CD8-positive, alpha-beta memory T cell (primary cell): ENCODE results near the gene SPARCL1. TPM values are rescaled to one million over a fixed set of nuclear protein-coding genes. Genes with fewer than 3 reads are reported as not detected.

ENCODE experiments used
- CTCF ChIA-PET: fragments of 350-600 bp; sonication (Branson Sonifier 250); formaldehyde crosslinking; loops from one replicate; lab custom pipeline; 2021; ENCODE audit warnings: antibody characterized with exemption; lab: Charles Lee
- POLR2A ChIA-PET: fragments of 350-600 bp; sonication (Branson Sonifier 250); formaldehyde crosslinking; loops from one replicate; lab custom pipeline; 2021; ENCODE audit warnings: antibody characterized with exemption; lab: Charles Lee
- DNase-seq, 5 donors: peaks; one replicate each; pipeline versions ENCODE4 v3.0.0 to v3.0.0-alpha.2; 2020 to 2022; ENCODE audit warnings: mixed read lengths in 1 of 5
- H3K27ac ChIP-seq: one replicate; pipeline ENCODE4 v1.7.0; 2013; ENCODE audit warnings: low read depth, mild to moderate bottlenecking, low read length, moderate library complexity
- H3K27me3 ChIP-seq: 2 replicates; pipeline ENCODE4 v1.7.0; 2013; ENCODE audit warnings: low read length, mild to moderate bottlenecking; ENCODE audit not compliant: insufficient read depth, poor library complexity, severe bottlenecking
- H3K36me3 ChIP-seq: 2 replicates; pipeline ENCODE4 v1.7.0; 2013; ENCODE audit warnings: mild to moderate bottlenecking, low read length, moderate library complexity; ENCODE audit not compliant: insufficient read depth
- H3K4me1 ChIP-seq: 2 replicates; pipeline ENCODE4 v1.7.0; 2013; ENCODE audit warnings: mild to moderate bottlenecking, low read length, moderate library complexity; ENCODE audit not compliant: insufficient read depth
- H3K4me3 ChIP-seq: 2 replicates; pipeline ENCODE4 v1.7.0; 2013; ENCODE audit warnings: mild to moderate bottlenecking, low read length
- H3K9me3 ChIP-seq: 2 replicates; pipeline ENCODE4 v1.7.0; 2013; ENCODE audit warnings: mild to moderate bottlenecking, low read length
- H3K27ac Mint-ChIP-seq, 8 donors: one replicate each; pipeline ENCODE4 v1.8.0; 2020 to 2021; ENCODE audit warnings: mixed read lengths in 8 of 8, mild to moderate bottlenecking in 6 of 8, inconsistent platforms in 3 of 8, moderate library complexity in 3 of 8
- H3K27me3 Mint-ChIP-seq, 2 donors: one replicate each; pipeline ENCODE4 v1.8.0; 2020 to 2021; ENCODE audit warnings: mixed read lengths in 2 of 2, mild to moderate bottlenecking in 1 of 2, moderate library complexity in 1 of 2
- H3K36me3 Mint-ChIP-seq, 3 donors: one replicate each; pipeline ENCODE4 v1.8.0; 2020 to 2021; ENCODE audit warnings: mixed read lengths in 3 of 3, inconsistent platforms in 1 of 3, mild to moderate bottlenecking in 1 of 3
- H3K4me1 Mint-ChIP-seq, 3 donors: one replicate each; pipeline ENCODE4 v1.8.0; 2020 to 2021; ENCODE audit warnings: mixed read lengths in 3 of 3, inconsistent platforms in 1 of 3, mild to moderate bottlenecking in 1 of 3
- H3K4me3 Mint-ChIP-seq, 7 donors: one replicate each; pipeline ENCODE4 v1.8.0; 2020 to 2021; ENCODE audit warnings: mixed read lengths in 7 of 7, mild to moderate bottlenecking in 6 of 7, moderate library complexity in 4 of 7, inconsistent platforms in 2 of 7
- H3K9me3 Mint-ChIP-seq, 5 donors: one replicate each; pipeline ENCODE4 v1.8.0; 2020 to 2022; ENCODE audit warnings: mixed read lengths in 5 of 5, mild to moderate bottlenecking in 3 of 5, moderate library complexity in 2 of 5, inconsistent platforms in 1 of 5
- polyA plus RNA-seq: library from polyadenylated mRNA; unstranded; fragments of 300-500 nt; fragmentation: Illumina TruSeq; gene quantifications from one replicate; pipeline ENCODE4 v1.2.3, GENCODE V29; 2021
- total RNA-seq, 2 experiments: library from RNA; stranded (reverse); gene quantifications; one replicate each; pipeline ENCODE4 v1.2.3, GENCODE V29; 2021

The SPARCL1 gene
- total and polyA plus RNA-seq, 3 experiments from 2014 or later, result not detected

DNA sequence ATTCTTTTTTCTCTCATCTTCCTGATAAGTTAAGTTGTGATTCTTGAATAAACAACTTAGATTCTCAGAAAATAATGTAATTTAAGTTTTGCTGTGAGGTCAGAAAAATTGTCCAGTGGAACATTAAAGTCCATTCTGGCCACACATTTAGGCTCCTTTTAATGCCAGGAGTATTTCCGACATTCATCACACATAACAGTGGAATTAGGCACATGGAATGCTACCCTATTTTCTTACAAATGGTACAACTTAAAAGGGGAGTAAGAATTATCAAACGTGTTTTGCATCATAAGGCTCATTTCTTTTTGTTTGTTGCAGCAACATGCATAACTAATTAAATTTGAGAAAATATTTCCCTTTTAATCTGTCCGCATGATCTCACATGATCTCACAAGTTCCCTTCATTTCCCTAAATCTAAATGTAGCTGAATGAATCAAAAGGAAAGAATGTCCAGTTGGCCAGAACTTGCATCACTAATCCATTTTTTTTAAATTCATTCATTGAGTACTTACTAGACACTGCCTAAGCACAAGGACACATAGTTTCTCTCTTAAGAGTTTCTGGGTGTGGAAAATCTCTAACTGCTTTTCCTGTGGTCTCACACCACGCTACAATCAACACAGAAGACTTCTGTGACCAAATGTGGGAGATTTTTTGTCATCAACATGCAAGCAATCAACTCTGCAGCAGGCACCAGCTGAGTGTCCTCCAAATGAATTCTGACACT is 22.0 kb downstream of the SPARCL1 start:
- Mint-ChIP-seq H3K4me1 (no peaks in the 10 kb centered on the region), H3K36me3 (no peaks in the 10 kb centered on the region), H3K9me3 (no peaks in the 10 kb centered on the region), H3K27me3 (peaks cover 0 to 5% of the 10 kb centered on the region in 2 donors), H3K27ac (no peak overlapping the region), H3K4me3 (no peak overlapping the region)
- no peaks in the 10 kb centered on the region for H3K4me1 ChIP-seq
- H3K9me3 ChIP-seq, result no peaks in the 10 kb centered on the region
- H3K4me3 ChIP-seq, result no peak overlapping the region
- H3K27ac ChIP-seq, result no peak overlapping the region
- ChIA-PET POLR2A (no interaction called here), CTCF (no interaction called here)
- no peak for DNase-seq
- no peaks in the 10 kb centered on the region for H3K27me3 ChIP-seq
- H3K36me3 ChIP-seq, result no peaks in the 10 kb centered on the region

DNA sequence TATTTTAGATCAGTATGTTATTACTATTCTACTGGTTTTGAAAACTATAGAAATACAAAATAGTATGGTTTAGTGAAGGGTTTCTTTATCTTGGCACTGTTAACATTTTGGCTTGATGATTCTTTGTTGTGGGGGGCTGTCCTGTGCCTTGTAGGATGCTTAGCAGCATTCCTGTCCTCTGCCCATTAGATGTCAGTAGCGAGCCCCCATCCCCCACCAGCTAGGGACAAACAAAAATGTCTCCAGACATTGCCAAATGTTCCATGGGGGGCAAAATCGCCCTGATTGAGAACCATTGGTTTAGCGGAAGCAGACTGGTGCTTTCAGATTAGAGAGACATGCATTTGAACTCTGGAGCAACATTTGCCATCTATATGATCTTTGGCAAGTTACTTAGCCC is 23.3 kb downstream of the SPARCL1 start:
- H3K4me3 Mint-ChIP-seq, result no peak overlapping the region
- ChIA-PET POLR2A (no interaction called here), CTCF (no interaction called here)
- no peaks in the 10 kb centered on the region for H3K4me1 ChIP-seq
- peaks cover 0 to 5% of the 10 kb centered on the region in 2 donors for H3K27me3 Mint-ChIP-seq
- H3K9me3 Mint-ChIP-seq, result no peaks in the 10 kb centered on the region
- H3K27ac Mint-ChIP-seq, result no peak overlapping the region
- no peaks in the 10 kb centered on the region for H3K27me3 ChIP-seq
- no peaks in the 10 kb centered on the region for H3K36me3 ChIP-seq
- H3K27ac ChIP-seq, result no peak overlapping the region
- H3K9me3 ChIP-seq, result no peaks in the 10 kb centered on the region
- H3K36me3 Mint-ChIP-seq, result no peaks in the 10 kb centered on the region
- H3K4me1 Mint-ChIP-seq, result no peaks in the 10 kb centered on the region
- no peak for DNase-seq
- H3K4me3 ChIP-seq, result no peak overlapping the region

DNA sequence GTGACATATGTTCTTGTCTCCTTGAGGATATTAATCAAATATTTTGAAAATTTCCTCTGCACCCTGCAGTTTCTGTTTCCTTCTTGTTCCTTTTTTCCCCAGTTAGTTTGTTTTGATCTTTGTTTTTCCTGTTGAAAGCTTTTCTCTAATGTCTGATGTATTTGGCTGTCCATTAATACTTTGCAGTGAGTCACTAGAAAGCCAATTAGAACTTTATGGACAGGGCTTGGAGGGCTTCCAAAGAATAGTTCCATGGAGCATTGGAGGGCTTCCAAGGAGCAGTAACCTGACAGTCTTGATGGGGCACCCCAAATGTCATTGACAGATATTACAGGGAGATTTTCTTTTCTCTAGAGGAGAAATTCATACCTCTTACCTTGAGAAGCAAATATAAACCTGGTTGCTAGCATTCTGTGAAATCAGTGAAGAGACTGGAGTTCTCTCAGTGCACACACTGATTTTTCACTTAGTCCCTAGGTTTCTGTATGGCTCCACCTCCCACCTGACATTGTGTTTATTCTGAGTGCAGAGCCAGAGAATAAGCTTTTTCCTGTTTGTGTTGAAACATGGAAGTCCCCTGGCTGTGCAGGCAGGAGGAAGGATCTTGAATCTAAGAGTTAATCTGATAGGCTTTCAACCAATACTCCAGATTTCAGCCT is 26.5 kb downstream of the SPARCL1 start:
- Mint-ChIP-seq H3K4me1 (peaks cover 9 to 25% (median 24%) of the 10 kb centered on the region in 3 donors), H3K27ac (no peak overlapping the region)

DNA sequence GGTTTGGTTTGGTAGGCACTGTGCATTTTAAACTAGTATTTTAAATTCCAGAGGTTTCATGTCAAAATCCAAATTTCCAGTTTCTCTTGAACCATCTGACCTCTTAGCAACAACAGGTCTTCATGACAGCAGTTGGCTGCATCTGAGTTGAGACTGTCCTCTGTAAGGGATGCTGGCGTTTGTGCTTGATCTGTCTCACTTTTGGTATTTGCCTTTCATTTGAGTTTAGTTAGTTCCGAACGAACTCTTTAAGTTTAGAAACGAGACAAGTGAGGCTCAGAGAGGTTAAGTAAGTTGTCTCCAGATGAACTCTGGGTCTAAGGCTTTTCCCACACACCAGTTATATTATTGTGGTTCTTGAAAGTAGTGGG is 29.1 kb downstream of the SPARCL1 start:
- H3K27me3 Mint-ChIP-seq, result peaks cover 0 to 2% of the 10 kb centered on the region in 2 donors
- Histone ChIP-seq H3K36me3 (no peaks in the 10 kb centered on the region), H3K27me3 (no peaks in the 10 kb centered on the region), H3K27ac (no peak overlapping the region), H3K4me1 (no peaks in the 10 kb centered on the region), H3K4me3 (no peak overlapping the region), H3K9me3 (no peaks in the 10 kb centered on the region)
- no peak for DNase-seq
- peaks cover 9 to 28% (median 24%) of the 10 kb centered on the region in 3 donors for H3K4me1 Mint-ChIP-seq
- no peak overlapping the region for H3K4me3 Mint-ChIP-seq
- H3K36me3 Mint-ChIP-seq, result no peaks in the 10 kb centered on the region
- ChIA-PET CTCF (no interaction called here), POLR2A (no interaction called here)
- H3K27ac Mint-ChIP-seq, result no peak overlapping the region
- no peaks in the 10 kb centered on the region for H3K9me3 Mint-ChIP-seq

More for the DNA sequence above, 26.5 kb downstream of the SPARCL1 start:
- Histone ChIP-seq H3K4me1 (no peaks in the 10 kb centered on the region), H3K27me3 (no peaks in the 10 kb centered on the region), H3K27ac (no peak overlapping the region), H3K36me3 (no peaks in the 10 kb centered on the region), H3K4me3 (no peak overlapping the region), H3K9me3 (no peaks in the 10 kb centered on the region)
- CTCF ChIA-PET, result no interaction called here
- no peaks in the 10 kb centered on the region for H3K36me3 Mint-ChIP-seq
- no peak for DNase-seq
- no peak overlapping the region for H3K4me3 Mint-ChIP-seq
- POLR2A ChIA-PET, result no interaction called here
- peaks cover 0 to 2% of the 10 kb centered on the region in 2 donors for H3K27me3 Mint-ChIP-seq
- no peaks in the 10 kb centered on the region for H3K9me3 Mint-ChIP-seq

DNA sequence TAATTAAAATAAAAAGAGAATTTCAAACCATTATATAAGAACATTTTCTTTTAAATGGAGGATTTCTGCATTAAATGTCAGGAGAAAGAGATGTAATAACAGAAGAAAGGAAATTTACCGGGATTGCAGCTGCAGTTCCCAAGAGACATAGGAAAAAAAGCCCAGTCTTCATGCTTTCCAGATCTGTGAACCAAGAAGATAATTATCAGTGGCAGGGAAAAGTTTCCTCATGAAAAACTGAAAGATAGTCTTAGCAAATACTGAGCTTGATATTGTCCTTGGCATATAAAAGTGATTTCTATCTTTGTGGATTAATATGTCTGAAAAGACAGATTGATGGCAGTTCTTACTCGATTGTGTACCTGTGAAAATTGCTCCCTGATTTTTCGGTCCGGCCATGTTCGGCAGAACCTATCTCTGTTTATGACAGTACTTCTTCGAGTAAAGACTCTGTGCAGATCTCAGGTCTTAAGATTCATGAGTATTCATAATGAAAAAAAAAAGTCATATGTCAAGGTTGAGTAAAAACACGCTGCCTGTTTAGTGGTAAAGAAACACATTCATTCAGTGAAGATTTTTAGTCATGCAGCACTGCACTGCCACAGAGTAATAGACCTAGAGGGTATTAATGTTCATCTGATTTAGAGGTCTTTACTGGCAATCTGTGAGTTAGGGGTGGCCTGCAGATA is 29.6 kb downstream of the SPARCL1 start:
- Mint-ChIP-seq H3K27me3 (peaks cover 0 to 2% of the 10 kb centered on the region in 2 donors), H3K36me3 (no peaks in the 10 kb centered on the region), H3K9me3 (no peaks in the 10 kb centered on the region), H3K27ac (peak overlapping the region in 1 of 8 donors; percentile 2), H3K4me3 (peak overlapping the region in 2 of 7 donors; percentile 20 to 52), H3K4me1 (peaks cover 9 to 28% (median 24%) of the 10 kb centered on the region in 3 donors)
- H3K27ac ChIP-seq, result no peak overlapping the region
- H3K9me3 ChIP-seq, result no peaks in the 10 kb centered on the region
- H3K4me3 ChIP-seq, result no peak overlapping the region
- no peaks in the 10 kb centered on the region for H3K4me1 ChIP-seq
- DNase-seq, result no peak
- H3K36me3 ChIP-seq, result no peaks in the 10 kb centered on the region
- no peaks in the 10 kb centered on the region for H3K27me3 ChIP-seq
- CTCF ChIA-PET, result no interaction called here
- POLR2A ChIA-PET, result no interaction called here

DNA sequence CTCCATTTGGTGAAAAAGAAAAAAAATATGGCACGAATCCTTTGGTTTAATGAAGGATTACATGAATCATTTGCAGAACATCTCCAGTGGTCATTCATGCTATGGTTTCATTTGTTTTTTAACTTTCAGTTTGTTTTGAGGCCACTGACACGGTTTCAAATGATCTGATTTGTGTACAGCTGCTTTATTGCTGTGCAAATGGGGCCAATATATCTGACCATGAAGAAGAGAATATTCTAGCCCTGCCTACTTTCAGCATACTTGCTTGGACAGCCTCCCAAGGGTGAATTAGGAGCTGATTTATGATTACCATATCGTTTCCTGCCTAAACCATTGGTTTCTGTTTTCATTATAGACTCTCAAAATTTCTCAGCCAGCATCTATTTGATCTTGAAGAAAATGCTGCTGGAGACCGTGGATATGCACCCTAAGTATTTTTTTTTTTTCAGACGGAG is 30.7 kb downstream of the SPARCL1 start:
- H3K4me1 Mint-ChIP-seq, result peaks cover 9 to 28% (median 24%) of the 10 kb centered on the region in 3 donors
- Histone ChIP-seq H3K27ac (no peak overlapping the region), H3K4me1 (no peaks in the 10 kb centered on the region), H3K36me3 (no peaks in the 10 kb centered on the region), H3K4me3 (no peak overlapping the region), H3K9me3 (no peaks in the 10 kb centered on the region), H3K27me3 (no peaks in the 10 kb centered on the region)
- peaks cover 0 to 7% (median 0%) of the 10 kb centered on the region in 3 donors for H3K36me3 Mint-ChIP-seq
- DNase-seq, result no peak
- ChIA-PET CTCF (no interaction called here), POLR2A (no interaction called here)
- H3K4me3 Mint-ChIP-seq, result peak overlapping the region in 6 of 7 donors; percentile 7 to 67 (median 33)
- H3K27me3 Mint-ChIP-seq, result peaks cover 0 to 2% of the 10 kb centered on the region in 2 donors
- H3K27ac Mint-ChIP-seq, result peak overlapping the region in 2 of 8 donors; percentile 2 to 39
- no peaks in the 10 kb centered on the region for H3K9me3 Mint-ChIP-seq

DNA sequence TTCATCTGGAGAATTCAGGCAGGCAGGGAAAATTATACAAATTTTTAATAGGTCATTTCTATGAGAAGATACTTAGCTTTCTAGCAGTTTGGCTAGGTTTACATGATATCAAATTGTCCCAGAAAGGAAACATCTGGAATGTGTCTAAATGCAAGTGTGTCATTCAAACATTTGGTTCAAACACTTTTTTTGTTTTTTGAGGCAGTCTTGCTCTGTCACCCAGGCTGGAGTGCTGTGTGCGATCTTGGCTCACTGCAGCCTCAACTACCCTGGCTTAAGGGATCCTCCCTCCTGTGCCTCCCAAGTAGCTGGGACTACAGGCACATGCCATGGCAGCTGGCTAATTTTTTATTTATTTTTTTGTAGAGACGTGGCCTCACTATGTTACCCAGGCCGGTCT is 31.6 kb downstream of the SPARCL1 start:
- Histone ChIP-seq H3K4me1 (no peaks in the 10 kb centered on the region), H3K36me3 (no peaks in the 10 kb centered on the region), H3K9me3 (no peaks in the 10 kb centered on the region), H3K27me3 (no peaks in the 10 kb centered on the region), H3K4me3 (no peak overlapping the region), H3K27ac (no peak overlapping the region)
- Mint-ChIP-seq H3K27ac (no peak overlapping the region), H3K4me1 (peaks cover 9 to 28% (median 24%) of the 10 kb centered on the region in 3 donors), H3K27me3 (peaks cover 0 to 2% of the 10 kb centered on the region in 2 donors), H3K9me3 (no peaks in the 10 kb centered on the region), H3K4me3 (no peak overlapping the region), H3K36me3 (peaks cover 0 to 7% (median 0%) of the 10 kb centered on the region in 3 donors)
- ChIA-PET CTCF (interaction anchor here (0.8 kb wide), 1 partner anchor 1026 kb away, joined by 3 read pairs; the partner anchor contains the start of gene PYURF), POLR2A (no interaction called here)
- DNase-seq, result no peak

DNA sequence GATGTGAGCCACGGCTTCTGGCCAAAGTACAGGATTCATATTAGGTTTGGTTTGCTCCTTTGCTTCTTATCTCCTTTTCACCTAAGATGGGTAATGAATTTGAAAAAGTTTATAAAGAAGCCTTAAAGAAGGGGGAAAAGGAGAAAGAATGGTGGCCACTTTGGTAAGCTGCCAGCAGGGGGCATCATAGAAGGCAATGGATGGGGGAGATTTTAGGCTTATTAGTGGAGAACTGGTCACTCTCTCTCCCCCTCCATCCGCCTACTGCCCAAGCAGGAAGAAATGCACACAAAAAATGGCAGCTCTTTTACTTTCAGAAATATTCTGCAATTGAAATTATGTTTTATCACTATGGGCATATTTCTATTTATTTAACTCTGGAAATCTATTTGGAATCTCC is 32.0 kb downstream of the SPARCL1 start:
- no peaks in the 10 kb centered on the region for H3K27me3 Mint-ChIP-seq
- no peak overlapping the region for H3K4me3 Mint-ChIP-seq
- POLR2A ChIA-PET, result no interaction called here
- peaks cover 0 to 7% (median 0%) of the 10 kb centered on the region in 3 donors for H3K36me3 Mint-ChIP-seq
- no peaks in the 10 kb centered on the region for H3K36me3 ChIP-seq
- H3K9me3 Mint-ChIP-seq, result no peaks in the 10 kb centered on the region
- H3K4me3 ChIP-seq, result no peak overlapping the region
- no peak overlapping the region for H3K27ac ChIP-seq
- H3K4me1 Mint-ChIP-seq, result peaks cover 9 to 28% (median 24%) of the 10 kb centered on the region in 3 donors
- H3K4me1 ChIP-seq, result no peaks in the 10 kb centered on the region
- H3K27me3 ChIP-seq, result no peaks in the 10 kb centered on the region
- CTCF ChIA-PET, result interaction anchor here (0.8 kb wide), 1 partner anchor 1026 kb away, joined by 3 read pairs; the partner anchor contains the start of gene PYURF
- no peak overlapping the region for H3K27ac Mint-ChIP-seq
- no peak for DNase-seq
- H3K9me3 ChIP-seq, result no peaks in the 10 kb centered on the region
